Measurements from ENCODE around the gene SLC35A3.
"Not testable (repeated sequence)": the region's sequence is repeated elsewhere in the genome, so short reads cannot be mapped to it uniquely, and the experiment has no call there.

Gene SLC35A3

GRCh38 chr1:99977326-99977725 lies 7.5 kb downstream of the SLC35A3 start:
- not testable (repeated sequence) for DNase-seq

DNA sequence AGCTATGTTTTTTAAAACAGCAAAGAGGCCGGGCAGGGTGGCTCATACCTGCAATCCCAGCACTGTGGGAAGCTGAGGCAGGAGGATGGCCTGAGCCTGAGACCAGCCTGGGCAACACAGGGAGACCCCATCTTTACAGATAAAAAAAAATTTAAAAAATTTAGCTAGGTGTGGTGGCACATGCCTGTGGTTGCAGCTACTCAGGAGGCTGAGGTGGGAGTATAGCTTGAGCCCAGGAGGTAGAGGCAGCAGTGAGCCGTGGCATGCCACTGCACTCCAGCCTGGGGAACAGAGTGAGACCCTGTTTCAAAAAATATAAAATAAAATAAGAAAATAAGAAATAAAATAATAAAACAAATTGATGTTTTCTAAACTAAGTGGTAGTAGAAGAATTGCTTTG lies 8.4 kb downstream of the SLC35A3 start:
- DNase-seq, result no peak

DNA sequence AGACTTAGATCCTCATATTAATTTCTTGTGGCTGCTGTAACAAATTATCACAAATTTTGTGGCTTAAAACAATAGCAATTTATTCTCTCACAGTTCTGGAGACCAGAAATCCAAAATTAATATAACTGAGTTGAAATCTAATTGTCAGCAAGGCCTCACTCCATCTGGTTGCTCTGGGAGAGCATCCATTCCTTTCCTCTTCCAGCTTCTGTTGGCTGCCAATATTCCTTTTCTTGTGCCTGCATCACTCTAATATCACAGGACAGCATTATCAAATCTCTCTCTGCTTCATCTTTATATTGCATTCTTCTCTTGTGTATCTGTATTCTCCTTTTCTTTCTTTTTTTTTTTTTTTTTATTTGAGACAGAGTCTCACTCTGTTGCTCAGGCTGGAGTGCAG lies 9.3 kb downstream of the SLC35A3 start:
- no peak for DNase-seq

GRCh38 chr1:99980928-99981327 lies 11.1 kb downstream of the SLC35A3 start:
- no peak for DNase-seq

- no peak for DNase-seq
These were observed 16.9 kb downstream of the SLC35A3 start for GRCh38 chr1:99986656-99987225.

DNA sequence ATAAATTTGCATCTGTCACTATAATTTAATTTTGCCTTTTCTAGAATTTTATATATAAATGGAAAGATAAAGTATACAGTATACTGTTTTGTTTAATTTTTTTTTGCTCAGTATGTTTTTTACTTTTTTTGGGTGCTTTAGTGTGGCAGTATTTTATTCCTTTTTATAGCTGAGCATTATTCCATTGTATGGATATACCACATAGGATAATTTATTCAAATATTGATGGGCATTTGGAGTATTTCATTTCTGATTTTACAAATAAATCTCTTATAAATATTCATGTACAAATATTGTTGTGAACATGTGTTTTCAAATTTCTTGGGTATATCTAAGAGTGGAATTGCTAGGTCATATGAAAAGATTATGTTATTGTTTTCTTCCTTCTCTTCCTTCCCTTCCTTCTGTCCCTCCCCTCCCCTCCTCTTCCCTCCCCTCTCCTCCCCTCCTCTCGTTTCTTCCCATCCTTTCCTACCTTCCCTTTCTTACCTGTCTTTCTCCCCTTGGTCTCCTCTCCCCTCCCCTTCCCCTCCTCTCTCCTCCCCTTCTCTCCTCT lies 18.5 kb downstream of the SLC35A3 start:
- no peak for DNase-seq

DNA sequence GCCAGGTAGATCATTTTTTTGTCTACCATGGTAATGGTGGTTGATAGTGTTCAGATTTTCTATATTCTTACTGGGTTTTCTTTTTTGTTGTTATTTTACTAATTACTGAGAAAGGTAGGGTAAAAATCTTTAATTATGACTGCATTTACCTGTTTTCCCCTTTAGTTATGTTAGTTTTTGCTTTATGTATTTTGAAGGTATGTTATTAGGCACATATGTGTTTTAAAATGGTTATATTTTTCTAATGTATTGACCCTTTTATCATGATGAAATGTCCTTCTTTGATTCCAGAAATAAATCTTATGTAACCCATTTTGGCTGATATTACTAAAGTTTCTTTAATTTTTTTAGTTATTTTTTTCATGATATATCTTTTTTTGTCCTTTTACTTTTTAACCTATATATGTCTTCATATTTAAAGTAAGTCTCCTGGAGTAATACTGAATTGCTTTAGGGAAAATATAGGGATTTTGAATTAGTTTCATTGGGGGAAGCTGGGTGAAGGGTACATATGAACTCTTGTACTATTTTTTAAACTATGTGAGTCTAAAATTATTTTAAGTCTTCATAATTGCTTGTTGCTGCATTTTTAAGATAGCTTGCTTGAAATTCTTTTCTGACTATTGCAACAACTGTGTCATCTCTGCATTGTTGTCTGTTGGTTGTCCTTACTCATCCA lies 22.4 kb downstream of the SLC35A3 start:
- DNase-seq, result no peak

GRCh38 chr1:99992760-99993467 lies 23.1 kb downstream of the SLC35A3 start:
- no peak for DNase-seq

DNA sequence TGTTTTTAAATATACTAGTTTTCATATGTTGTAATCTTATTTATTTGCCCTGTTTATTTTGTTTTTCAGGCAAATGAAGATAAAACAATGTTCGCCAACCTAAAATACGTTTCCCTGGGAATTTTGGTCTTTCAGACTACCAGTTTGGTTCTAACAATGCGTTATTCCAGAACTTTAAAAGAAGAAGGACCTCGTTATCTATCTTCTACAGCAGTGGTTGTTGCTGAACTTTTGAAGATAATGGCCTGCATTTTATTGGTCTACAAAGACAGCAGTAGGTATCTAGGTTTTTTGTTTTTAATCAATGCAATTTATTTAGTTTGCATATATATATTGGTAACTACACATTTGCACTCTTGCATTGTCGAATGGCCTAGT lies 23.7 kb downstream of the SLC35A3 start:
- no peak for DNase-seq

DNA sequence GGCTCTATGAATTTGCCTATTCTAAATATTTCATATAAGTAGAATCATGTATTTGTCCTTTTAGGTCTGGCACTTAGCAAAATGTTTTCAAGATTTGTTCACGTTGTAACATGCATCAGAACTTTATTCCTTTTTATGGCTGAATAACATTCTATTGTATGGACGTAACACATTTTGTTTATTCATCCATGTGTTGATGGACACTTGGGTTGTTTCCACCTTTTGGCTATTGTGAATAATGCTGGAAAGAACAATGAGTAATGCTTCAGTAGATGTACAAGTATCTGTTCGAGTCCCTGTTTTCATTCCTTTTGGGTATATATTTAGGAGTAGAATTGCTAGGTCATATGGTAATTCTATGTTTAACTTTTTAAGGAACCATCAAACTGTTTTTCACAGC lies 24.7 kb downstream of the SLC35A3 start:
- DNase-seq, result no peak

GRCh38 chr1:99996951-99997350 lies 27.2 kb downstream of the SLC35A3 start:
- no peak for DNase-seq

DNA sequence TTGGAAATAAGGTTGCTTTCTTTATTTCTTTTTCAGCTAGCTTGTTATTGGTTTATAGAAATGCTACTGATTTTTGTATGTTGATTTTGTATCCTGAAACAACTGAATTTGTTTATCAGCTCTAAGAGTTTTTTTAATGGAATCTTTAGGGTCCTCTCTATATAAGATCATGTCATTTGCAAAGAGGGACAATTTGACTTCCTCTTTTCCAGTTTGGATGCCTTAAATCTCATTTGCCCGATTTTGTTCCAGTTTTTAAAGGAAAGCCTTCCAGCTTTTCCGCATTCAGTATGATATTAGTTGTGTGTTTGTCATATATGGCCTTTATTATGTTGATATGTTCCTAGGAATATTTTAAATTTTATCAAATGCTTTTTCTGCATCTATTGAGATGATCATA lies 31.7 kb downstream of the SLC35A3 start:
- no peak for DNase-seq

DNA sequence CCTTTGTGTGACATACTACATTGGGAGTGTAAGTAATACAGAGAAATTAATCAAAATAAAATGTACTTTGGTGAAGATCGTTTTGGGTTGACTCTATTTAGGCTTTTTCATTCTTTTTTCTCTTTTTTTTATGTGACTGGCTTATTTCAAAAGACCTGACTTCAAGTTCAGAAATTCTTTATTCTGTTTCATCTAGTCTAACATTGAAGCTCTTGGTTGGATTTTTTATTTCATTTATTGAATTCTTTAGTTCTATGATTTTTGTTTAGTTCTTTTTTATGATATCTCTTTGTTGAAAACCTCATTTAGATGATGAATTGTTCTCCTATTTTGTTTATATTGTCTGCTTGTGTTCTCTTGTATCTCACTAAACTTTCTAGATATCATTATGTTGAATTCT lies 35.6 kb downstream of the SLC35A3 start:
- no peak for DNase-seq

DNA sequence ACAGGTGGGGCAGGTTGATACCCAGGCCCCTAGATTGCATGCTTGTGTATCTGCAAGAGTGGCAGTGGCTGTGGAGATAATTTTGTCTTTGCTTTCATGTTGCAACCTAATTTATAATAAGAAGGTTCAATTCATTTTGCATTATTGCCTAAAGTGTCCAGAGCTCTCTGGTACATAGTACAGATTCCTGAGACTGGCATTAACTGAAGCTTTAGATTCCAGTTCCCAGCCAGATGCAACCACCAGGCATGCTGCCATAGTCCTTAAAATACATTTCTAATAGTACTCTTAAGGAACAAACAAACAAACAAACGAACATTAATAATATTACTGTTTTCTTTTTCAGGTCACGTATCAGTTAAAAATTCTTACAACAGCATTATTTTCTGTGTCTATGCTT lies 36.9 kb downstream of the SLC35A3 start:
- DNase-seq, result no peak

DNA sequence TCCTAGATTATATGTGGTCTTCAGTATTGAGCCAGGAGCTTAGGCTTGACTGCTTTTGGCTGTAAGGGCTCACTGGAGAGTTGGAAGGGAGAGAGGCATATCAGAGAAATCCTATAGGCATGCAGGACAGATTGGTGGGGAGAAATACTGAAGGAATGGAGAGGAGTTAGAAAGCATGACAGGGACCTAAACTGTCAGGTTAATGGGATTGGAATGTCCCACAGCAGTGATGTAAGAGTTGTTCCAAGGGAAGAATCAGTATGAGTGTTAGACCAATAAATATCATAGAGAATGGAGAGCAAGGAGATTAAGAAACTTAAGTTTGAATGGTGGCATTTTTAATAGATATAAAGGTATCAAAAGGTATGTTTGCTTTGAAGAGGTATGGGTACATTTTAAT lies 39.7 kb downstream of the SLC35A3 start:
- peak; percentile 50 for DNase-seq

DNA sequence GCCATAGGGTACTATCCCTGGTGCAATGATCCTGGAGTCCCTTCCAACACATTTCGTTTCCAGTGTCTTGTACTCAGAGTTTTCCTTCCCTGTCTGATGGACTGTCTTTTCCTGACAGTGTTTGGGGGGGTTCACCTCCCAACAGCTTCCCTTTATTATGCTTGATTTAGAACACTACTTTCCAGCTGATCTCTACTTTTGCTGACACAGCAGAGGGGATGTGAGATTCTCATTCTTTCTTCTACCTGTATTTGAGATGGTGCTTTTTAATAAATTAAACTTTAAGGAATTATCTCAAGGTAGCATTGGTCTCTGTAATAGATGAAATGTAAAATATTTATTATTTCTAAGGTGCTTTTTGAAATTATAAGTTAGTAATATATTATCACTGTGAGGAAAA lies 41.0 kb downstream of the SLC35A3 start:
- no peak for DNase-seq

DNA sequence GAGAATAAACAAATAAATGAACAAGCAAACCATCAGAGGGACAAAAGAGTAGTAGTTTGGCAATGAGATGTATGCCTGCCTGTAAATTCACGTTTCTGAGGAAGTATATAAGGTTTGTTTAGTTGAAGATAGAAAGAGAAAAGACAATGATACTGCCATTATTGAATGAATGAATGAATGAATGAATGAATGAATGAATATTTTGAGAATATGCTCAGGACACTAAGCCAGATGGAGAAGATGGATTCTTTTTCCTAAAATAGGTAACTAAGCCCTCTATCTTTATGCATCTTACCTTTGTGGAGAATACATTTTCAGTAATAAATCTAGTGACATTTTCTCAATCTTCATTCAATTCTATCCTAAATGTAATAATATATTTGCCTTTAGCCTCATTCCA lies 49.4 kb downstream of the SLC35A3 start:
- DNase-seq, result no peak

DNA sequence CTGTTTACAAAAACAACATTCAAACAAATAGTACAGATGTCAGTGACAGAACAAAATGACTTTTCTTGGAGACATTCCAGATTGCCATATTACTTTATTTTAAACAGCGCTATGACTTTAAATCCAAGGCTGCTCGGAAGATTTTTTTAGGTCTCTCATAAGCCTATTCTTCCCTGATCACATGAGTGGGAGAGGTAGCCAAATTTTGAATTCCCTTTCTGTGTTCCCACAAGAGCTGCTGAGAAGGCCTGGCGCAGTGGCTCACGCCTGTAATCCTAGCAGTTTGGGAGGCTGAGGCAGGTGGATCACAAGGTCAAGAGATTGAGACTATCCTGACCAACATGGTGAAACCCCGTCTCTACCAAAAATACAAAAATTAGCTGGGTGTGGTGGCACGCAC lies 53.7 kb downstream of the SLC35A3 start:
- no peak for DNase-seq

- DNase-seq, result no peak
These were observed 57.4 kb downstream of the SLC35A3 start for GRCh38 chr1:100027212-100027611.

DNA sequence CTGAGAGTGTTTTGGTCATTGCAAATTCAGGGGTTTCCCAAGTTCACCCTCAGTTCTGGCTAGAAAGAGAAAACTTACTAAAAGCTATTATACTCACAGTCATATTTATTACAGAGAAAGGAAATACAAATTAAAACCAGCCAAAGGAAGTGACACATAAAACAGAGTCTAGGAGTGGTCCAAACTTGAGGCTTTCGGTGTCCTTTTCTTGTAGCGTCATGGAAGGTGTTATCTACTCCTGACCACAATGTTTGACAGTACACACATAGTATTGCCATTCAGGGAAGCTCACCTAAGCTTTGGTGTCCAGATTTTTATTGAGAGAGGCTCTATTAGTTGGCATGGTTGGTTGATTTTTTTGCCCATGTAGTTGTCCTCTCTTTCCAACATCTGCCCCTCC lies 59.0 kb downstream of the SLC35A3 start:
- no peak for DNase-seq

DNA sequence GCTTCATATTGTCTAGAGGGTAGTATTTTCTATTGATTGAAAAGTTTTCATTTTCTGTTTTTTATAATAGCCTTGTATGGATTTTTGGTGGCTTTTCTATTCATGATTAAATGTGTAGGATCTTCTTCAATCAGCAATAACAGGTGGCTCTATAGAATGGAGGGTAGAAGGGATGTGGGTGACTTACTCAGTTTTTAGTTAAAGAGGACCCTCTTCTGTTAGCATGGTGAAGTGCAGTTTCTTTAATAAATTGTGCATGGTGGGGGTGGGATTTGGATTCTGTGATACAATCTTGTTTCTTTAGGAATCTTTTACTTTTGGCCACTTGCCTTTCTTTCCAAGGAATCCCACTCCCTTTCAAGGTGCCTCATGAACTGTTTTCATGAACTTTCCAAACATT lies 64.7 kb downstream of the SLC35A3 start:
- DNase-seq, result peak; percentile 46

GRCh38 chr1:100035214-100035613 lies 65.4 kb downstream of the SLC35A3 start:
- DNase-seq, result no peak

DNA sequence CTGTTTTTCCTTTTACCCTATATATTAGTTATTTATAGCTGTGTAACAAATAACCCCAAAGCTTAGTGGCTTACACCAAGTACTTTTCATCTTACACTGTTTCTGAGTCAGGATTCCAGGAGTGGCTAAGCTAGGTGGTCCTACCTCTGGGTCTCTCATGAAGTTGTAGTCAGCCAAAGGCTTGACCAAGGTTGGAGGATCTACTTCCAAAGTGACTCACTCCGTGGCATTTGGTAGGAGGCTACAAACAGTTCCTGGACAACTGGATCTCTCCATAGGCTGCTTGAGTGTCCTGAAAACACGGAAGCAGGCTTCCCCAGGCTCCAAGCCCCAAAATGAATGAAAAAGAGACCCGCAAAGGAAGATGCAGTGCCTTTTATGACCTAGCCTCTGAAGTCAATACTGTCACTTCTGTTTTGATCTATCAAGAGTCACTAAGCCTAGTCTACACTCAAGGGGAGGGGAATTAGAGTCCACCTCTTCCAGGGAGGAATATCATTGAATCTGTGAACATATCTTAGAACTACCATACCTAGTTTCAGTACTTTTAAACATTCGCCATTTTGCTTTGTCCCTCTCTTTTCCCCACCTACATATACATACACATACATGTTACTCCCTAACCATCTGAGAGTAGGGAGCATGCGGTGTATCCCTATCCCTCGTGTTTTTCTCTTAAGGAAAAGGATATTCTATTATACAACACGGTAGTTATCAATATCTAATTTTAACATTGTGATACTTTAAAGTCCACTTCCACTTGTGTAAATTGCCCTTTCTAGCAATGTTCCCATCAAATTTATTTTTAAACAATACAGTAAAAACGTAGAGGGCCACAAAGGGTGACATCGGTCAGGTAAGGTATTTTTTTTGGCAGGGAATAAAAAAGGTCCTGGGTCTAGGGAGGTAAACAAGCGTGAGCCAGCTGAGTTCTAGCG lies 67.2 kb downstream of the SLC35A3 start:
- peak; percentile 64 for DNase-seq
